H1 (cell line): ENCODE results near the gene RASD1. TPM values are rescaled to one million over a fixed set of nuclear protein-coding genes. Genes with fewer than 3 reads are reported as not detected.
A peak's percentile ranks its signal among the peaks of the same experiment; 100 is the strongest.

ENCODE experiments used
- CTCF ChIA-PET: fragments of 300-600 bp; sonication (Branson Sonifier 250); formaldehyde crosslinking; loops from one replicate; lab custom pipeline; 2021; ENCODE audit not compliant: partially characterized antibody; lab: Charles Lee
- POLR2A ChIA-PET: fragments of 300-600 bp; sonication (Branson Sonifier 250); formaldehyde crosslinking; loops from one replicate; lab custom pipeline; 2021; ENCODE audit warnings: inconsistent platforms; ENCODE audit not compliant: partially characterized antibody; lab: Charles Lee
- DNase-seq, 2 experiments: peaks; one replicate each; pipeline versions ENCODE4 v3.0.0 to v3.0.0-alpha.2; 2010 to 2022; ENCODE audit warnings: low spot score in 2 of 2, low read depth in 1 of 2, mixed read lengths in 1 of 2
- FAIRE-seq: peaks from 2 replicates; lab custom pipeline; 2011; peaks lifted over from hg19 to GRCh38; lab: Jason Lieb, UNC
- H2AFZ ChIP-seq: 2 replicates; pipeline ENCODE4 v1.8.1; 2012; ENCODE audit warnings: low read length, inconsistent platforms
- H2AK5ac ChIP-seq: 2 replicates; pipeline ENCODE4 v1.6.1; 2013; ENCODE audit warnings: low read depth, low read length
- H2BK120ac ChIP-seq: replicated peaks from 2 replicates; pipeline ENCODE3; 2013; ENCODE audit warnings: low read depth, low read length, inconsistent platforms
- H2BK12ac ChIP-seq: 2 replicates; pipeline ENCODE4 v1.6.1; 2013; ENCODE audit warnings: low read depth, low read length
- H2BK15ac ChIP-seq: 2 replicates; pipeline ENCODE4 v1.6.1; 2013; ENCODE audit warnings: low read length
- H2BK20ac ChIP-seq: 2 replicates; pipeline ENCODE4 v1.6.1; 2013; ENCODE audit warnings: low read length
- H2BK5ac ChIP-seq: 2 replicates; pipeline ENCODE4 v1.6.1; 2013; ENCODE audit warnings: low read depth, low read length
- H3K14ac ChIP-seq: 2 replicates; pipeline ENCODE4 v1.6.1; 2013; ENCODE audit warnings: inconsistent platforms; ENCODE audit not compliant: insufficient read length
- H3K18ac ChIP-seq: 2 replicates; pipeline ENCODE4 v1.6.1; 2013; ENCODE audit warnings: low read length; ENCODE audit errors: extremely low read depth
- H3K23ac ChIP-seq: 2 replicates; pipeline ENCODE4 v1.6.1; 2013; ENCODE audit warnings: inconsistent platforms; ENCODE audit not compliant: insufficient read length
- H3K23me2 ChIP-seq: 2 replicates; pipeline ENCODE4 v1.6.1; 2013; ENCODE audit warnings: low read depth, low read length
- H3K27ac ChIP-seq: 2 replicates; pipeline ENCODE4 v1.6.1; 2011; ENCODE audit warnings: low read depth, low read length, inconsistent platforms
- H3K27me3 ChIP-seq, 4 experiments: replicated peaks in 1 of 4; 1 replicate in 1 of 4; 2 replicates in 3 of 4; pipeline versions ENCODE4 v1.6.1 to v1.8.1; 2011 to 2013; ENCODE audit warnings: low read length in 3 of 4, mild to moderate bottlenecking in 3 of 4, inconsistent platforms in 2 of 4, mixed read lengths in 2 of 4, moderate library complexity in 1 of 4; ENCODE audit not compliant: control insufficient read depth in 3 of 4, insufficient read depth in 3 of 4; ENCODE audit errors: extremely low read depth in 1 of 4
- H3K36me3 ChIP-seq, 4 experiments: 2 replicates each; pipeline versions ENCODE4 v1.6.1 to v1.8.1; 2011 to 2013; ENCODE audit warnings: mild to moderate bottlenecking in 4 of 4, low read length in 3 of 4, moderate library complexity in 2 of 4, control low read depth in 1 of 4, inconsistent platforms in 1 of 4; ENCODE audit not compliant: insufficient read depth in 4 of 4, control insufficient read depth in 2 of 4
- H3K4ac ChIP-seq: replicated peaks from 2 replicates; pipeline ENCODE3; 2013; ENCODE audit warnings: low read length, low read depth, mixed read lengths, inconsistent platforms; ENCODE audit not compliant: insufficient read length
- H3K4me1 ChIP-seq, 4 experiments: replicated peaks in 1 of 4; 1 replicate in 1 of 4; 2 replicates in 3 of 4; pipeline versions ENCODE4 v1.6.1 to v1.8.1; 2011 to 2013; ENCODE audit warnings: low read length in 3 of 4, inconsistent platforms in 2 of 4, mixed read lengths in 1 of 4; ENCODE audit not compliant: insufficient read depth in 4 of 4, control insufficient read depth in 3 of 4
- H3K4me2 ChIP-seq, 2 experiments: 2 replicates each; pipeline versions ENCODE4 v1.6.1 to v1.8.1; 2011 to 2013; ENCODE audit warnings: low read depth in 2 of 2, low read length in 2 of 2, control low read depth in 1 of 2, inconsistent platforms in 1 of 2, mild to moderate bottlenecking in 1 of 2; ENCODE audit not compliant: insufficient read depth in 1 of 2
- H3K4me3 ChIP-seq, 4 experiments: fragments of 200-600, 300-600 bp in 1 of 4; sonication (generic), shearing (Covaris generic), sonication (Bioruptor Twin) in 1 of 4; 2 replicates each; pipeline versions ENCODE4 v1.5.1 to v1.8.1; 2011 to 2016; ENCODE audit warnings: low read length in 4 of 4, low read depth in 3 of 4, control low read depth in 2 of 4, inconsistent platforms in 2 of 4, mild to moderate bottlenecking in 2 of 4, mixed read lengths in 1 of 4, moderate library complexity in 1 of 4; ENCODE audit not compliant: insufficient read depth in 2 of 4; ENCODE audit errors: extremely low read depth in 1 of 4
- H3K56ac ChIP-seq: replicated peaks from 2 replicates; pipeline ENCODE3; 2013; ENCODE audit warnings: low read depth, mild to moderate bottlenecking, mixed read lengths, low read length, inconsistent platforms; ENCODE audit not compliant: insufficient read length
- H3K79me1 ChIP-seq: 2 replicates; pipeline ENCODE4 v1.6.1; 2013; ENCODE audit warnings: low read depth, low read length, control low read depth
- H3K79me2 ChIP-seq, 2 experiments: 2 replicates each; pipeline versions ENCODE4 v1.6.1 to v1.8.1; 2012 to 2013; ENCODE audit warnings: low read length in 2 of 2, mild to moderate bottlenecking in 2 of 2, inconsistent platforms in 1 of 2; ENCODE audit not compliant: insufficient read depth in 2 of 2, control insufficient read depth in 1 of 2
- H3K9ac ChIP-seq, 4 experiments: replicated peaks in 1 of 4; 1 replicate in 1 of 4; 2 replicates in 3 of 4; pipeline versions ENCODE4 v1.6.1 to v1.8.1; 2011 to 2013; ENCODE audit warnings: low read depth in 3 of 4, low read length in 3 of 4, control low read depth in 2 of 4, mild to moderate bottlenecking in 2 of 4, moderate library complexity in 2 of 4, inconsistent platforms in 1 of 4; ENCODE audit errors: extremely low read depth in 1 of 4
- H3K9me3 ChIP-seq, 2 experiments: 2 replicates each; pipeline versions ENCODE4 v1.6.1 to v1.8.1; 2012 to 2013; ENCODE audit warnings: mild to moderate bottlenecking in 2 of 2, moderate library complexity in 2 of 2, control low read depth in 1 of 2, inconsistent platforms in 1 of 2, low read depth in 1 of 2, low read length in 1 of 2, mixed read lengths in 1 of 2; ENCODE audit not compliant: insufficient read depth in 2 of 2
- H4K20me1 ChIP-seq, 2 experiments: replicated peaks in 1 of 2; 2 replicates each; pipeline versions ENCODE3 to v1.8.1; 2011 to 2013; ENCODE audit warnings: inconsistent platforms in 2 of 2, low read length in 2 of 2, mild to moderate bottlenecking in 1 of 2; ENCODE audit not compliant: insufficient read depth in 2 of 2, control insufficient read depth in 1 of 2
- H4K5ac ChIP-seq: 2 replicates; pipeline ENCODE4 v1.6.1; 2013; ENCODE audit warnings: low read length, low read depth, mixed read lengths, inconsistent platforms; ENCODE audit not compliant: insufficient read length
- H4K8ac ChIP-seq: 2 replicates; pipeline ENCODE4 v1.8.0; 2013; ENCODE audit warnings: mild to moderate bottlenecking, moderate library complexity, low read length, inconsistent platforms; ENCODE audit not compliant: insufficient read depth; ENCODE audit errors: extremely low read depth
- H4K91ac ChIP-seq: replicated peaks from 2 replicates; pipeline ENCODE3; 2013; ENCODE audit warnings: low read length, mixed read lengths, inconsistent platforms; ENCODE audit not compliant: insufficient read length
- JUND ChIP-seq: IDR thresholded peaks from 2 replicates; pipeline ENCODE4 v1.6.1; 2011; ENCODE audit warnings: mild to moderate bottlenecking, improper control_type of control experiment, low read length
- WGBS, 2 experiments: shearing (Covaris generic) in 1 of 2; methylation state at CpG; one replicate each; pipeline versions ENCODE4 v1.1.6 to v1.1.7; 2013 to 2015; ENCODE audit warnings: low lambda C conversion rate in 2 of 2, mixed read lengths in 2 of 2, inconsistent platforms in 1 of 2, low coverage in 1 of 2, missing lambda C conversion rate in 1 of 2; ENCODE audit not compliant: insufficient replicate concordance in 2 of 2, insufficient coverage in 1 of 2, insufficient read length in 1 of 2; ENCODE audit errors: extremely low coverage in 1 of 2, missing lambda C conversion rate in 1 of 2; 5-methylcytosine and 5-hydroxymethylcytosine counted together
- polyA plus RNA-seq, 7 experiments: library from polyadenylated mRNA; depleted of rRNA in 3 of 7; stranded (reverse) in 5 of 7; unstranded in 2 of 7; fragments of >200 nt in 5 of 7; fragments of 200-250 nt in 2 of 7; gene quantifications; 1 replicate in 5 of 7; 2 replicates in 1 of 7; 4 replicates in 1 of 7; pipeline versions ENCODE4 v1.2.1 to v1.2.3, GENCODE V29; 2011 to 2013; ENCODE audit warnings: missing spikeins in 2 of 7, mixed read lengths in 2 of 7
- total RNA-seq: library from RNA; stranded (reverse); fragmentation: NEBNext Ultra II Directional; extraction: Animal tissue kit (Norgen Biotek cat#: 25700); gene quantifications from 2 replicates; pipeline ENCODE4 v1.2.1, GENCODE V29; 2021
- TF ChIP-seq, protein P1 (sequence below), 3 experiments: IDR thresholded peaks; 1 replicate in 2 of 3; 2 replicates in 1 of 3; pipeline versions ENCODE4 v1.5.1 to v1.6.1; 2011; ENCODE audit warnings: low read length in 3 of 3, mild to moderate bottlenecking in 3 of 3, inconsistent platforms in 2 of 3, low read depth in 1 of 3, moderate library complexity in 1 of 3; ENCODE audit not compliant: insufficient read depth in 1 of 3; ENCODE audit errors: control extremely low read depth in 1 of 3

Gene RASD1
- total and polyA plus RNA-seq, 2 of the 8 experiments (the other 6 are each of a cell fraction or from before 2014, with no cell fraction given): 2.3 to 2.6 TPM

DNA sequence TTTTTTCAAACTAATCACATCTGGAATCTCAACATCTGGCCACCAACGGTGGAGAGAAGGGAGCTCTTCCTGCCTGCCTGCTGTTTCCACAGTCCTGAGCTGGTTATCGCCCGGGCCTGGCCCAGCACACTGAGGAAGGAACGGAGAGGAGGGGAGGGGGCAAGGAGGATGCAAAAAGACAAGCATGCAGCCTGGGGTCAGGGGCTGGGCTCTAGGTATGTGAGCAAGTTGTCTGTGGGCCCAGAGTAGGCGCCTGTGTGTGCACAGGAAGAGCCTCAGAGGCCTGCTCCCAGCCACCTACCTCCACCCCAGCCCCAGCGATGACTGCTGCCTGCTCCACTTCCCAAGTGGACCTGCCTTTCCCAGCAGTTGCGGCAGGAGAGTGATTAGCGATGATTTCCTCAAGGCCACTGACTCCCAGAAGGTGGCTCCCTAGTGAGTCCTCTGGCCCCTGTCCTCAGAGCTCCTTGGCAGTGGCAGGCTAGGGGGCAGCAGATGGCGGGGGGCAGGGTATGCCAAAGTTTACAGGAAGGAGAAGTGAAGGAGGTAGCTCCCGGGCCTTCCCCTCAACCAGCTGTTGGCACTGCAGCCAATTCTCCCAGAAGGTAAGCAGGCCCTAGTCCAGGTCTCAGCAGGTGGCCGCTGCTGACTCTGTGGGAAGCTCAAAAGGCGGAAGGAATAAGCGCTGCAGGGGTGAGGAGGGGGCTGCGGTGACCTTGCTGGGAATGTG is 27.0 kb upstream of the RASD1 start:
- TF ChIP-seq, protein P1, sequence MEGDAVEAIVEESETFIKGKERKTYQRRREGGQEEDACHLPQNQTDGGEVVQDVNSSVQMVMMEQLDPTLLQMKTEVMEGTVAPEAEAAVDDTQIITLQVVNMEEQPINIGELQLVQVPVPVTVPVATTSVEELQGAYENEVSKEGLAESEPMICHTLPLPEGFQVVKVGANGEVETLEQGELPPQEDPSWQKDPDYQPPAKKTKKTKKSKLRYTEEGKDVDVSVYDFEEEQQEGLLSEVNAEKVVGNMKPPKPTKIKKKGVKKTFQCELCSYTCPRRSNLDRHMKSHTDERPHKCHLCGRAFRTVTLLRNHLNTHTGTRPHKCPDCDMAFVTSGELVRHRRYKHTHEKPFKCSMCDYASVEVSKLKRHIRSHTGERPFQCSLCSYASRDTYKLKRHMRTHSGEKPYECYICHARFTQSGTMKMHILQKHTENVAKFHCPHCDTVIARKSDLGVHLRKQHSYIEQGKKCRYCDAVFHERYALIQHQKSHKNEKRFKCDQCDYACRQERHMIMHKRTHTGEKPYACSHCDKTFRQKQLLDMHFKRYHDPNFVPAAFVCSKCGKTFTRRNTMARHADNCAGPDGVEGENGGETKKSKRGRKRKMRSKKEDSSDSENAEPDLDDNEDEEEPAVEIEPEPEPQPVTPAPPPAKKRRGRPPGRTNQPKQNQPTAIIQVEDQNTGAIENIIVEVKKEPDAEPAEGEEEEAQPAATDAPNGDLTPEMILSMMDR (IDR thresholded peaks at IDR 0.05; ENCODE audit: control extremely low read depth in 1 of 3, insufficient read depth in 1 of 3, low read depth in 1 of 3, low read length in 3 of 3): 0 out of 4 replicates have a peak, but pooled peaks of 1 of the 3 experiments have one; percentile 5
- no peak for TF ChIP-seq JUND
- Histone ChIP-seq H3K27ac (no peak overlapping the region), H2BK20ac (0 out of 2 replicates have a peak overlapping the region, but pooled peaks have one; percentile 21), H3K18ac (no peak overlapping the region), H3K79me2 (no peaks in the 10 kb centered on the region), H3K4me2 (no peak overlapping the region; a peak in 1 of 4 replicates), H4K5ac (no peak overlapping the region), H2BK12ac (no peak overlapping the region), H2BK120ac (no peak overlapping the region), H2AK5ac (no peak overlapping the region), H3K27me3 (no peaks in the 10 kb centered on the region), H3K9me3 (0 out of 4 replicates have a peak, but pooled peaks cover 0 to 2% of the 10 kb centered on the region in 2 experiments), H3K56ac (no peak overlapping the region), H3K23me2 (no peaks in the 10 kb centered on the region), H3K14ac (no peak overlapping the region), H3K23ac (no peak overlapping the region), H2AFZ (no peak overlapping the region), H4K8ac (no peak overlapping the region), H4K20me1 (no peaks in the 10 kb centered on the region), H3K9ac (no peak overlapping the region), H2BK15ac (no peak overlapping the region), H2BK5ac (peak overlapping the region; percentile 85; the same call in 1 of the 2 replicates), H3K36me3 (no peaks in the 10 kb centered on the region), H3K4me3 (no peak overlapping the region), H3K4ac (no peak overlapping the region), H3K79me1 (no peaks in the 10 kb centered on the region; the same call in 1 of the 2 replicates), H3K4me1 (peaks cover 0 to 17% (median 10%) of the 10 kb centered on the region in 4 experiments; a peak in 6 of 7 replicates), H4K91ac (peak overlapping the region; percentile 13)
- CTCF ChIA-PET: interaction anchor here (0.7 to 6.9 kb wide), 11 partner anchors 11 to 168 kb away, joined by 3 to 35 read pairs (median 4); partner anchors contain the start of gene RASD1
- 78% methylated on average over 12 of the region's 14 CpGs; no CpG with 5 or more reads in 1 of the 2 experiments for WGBS, 2 experiments
- DNase-seq (no peak), FAIRE-seq (no peak)
- POLR2A ChIA-PET: interaction anchor here (1.3 to 1.7 kb wide), 2 partner anchors 10 to 27 kb away, joined by 3 to 9 read pairs; partner anchors contain the start of gene RASD1
